HepG2 (cell line): ENCODE results near the gene TAF6. TPM values are rescaled to one million over a fixed set of nuclear protein-coding genes. Genes with fewer than 3 reads are reported as not detected.

Experiments used
- CC2D1A ChIP-seq: sonication (generic); formaldehyde crosslinking; IDR thresholded peaks from 2 replicates; pipeline ENCODE4 v1.8.1; 2023; ENCODE audit warnings: mild to moderate bottlenecking, missing genetic modification reagents
- CCDC6 ChIP-seq: sonication (generic); formaldehyde crosslinking; IDR thresholded peaks from 2 replicates; pipeline ENCODE4 v1.8.1; 2022; ENCODE audit warnings: mild to moderate bottlenecking, missing genetic modification reagents, moderate library complexity
- MAZ ChIP-seq, 2 experiments: sonication (generic) in 1 of 2; formaldehyde crosslinking in 1 of 2; IDR thresholded peaks; 2 replicates each; pipeline versions ENCODE4 v1.5.0 to v1.6.1; 2012 to 2020; ENCODE audit warnings: low read depth in 2 of 2, mild to moderate bottlenecking in 2 of 2, borderline replicate concordance in 1 of 2, improper control_type of control experiment in 1 of 2, low read length in 1 of 2, missing genetic modification reagents in 1 of 2, moderate library complexity in 1 of 2
- MED13 ChIP-seq: sonication (generic); formaldehyde crosslinking; IDR thresholded peaks from 2 replicates; pipeline ENCODE4 v1.5.0; 2020; ENCODE audit warnings: missing genetic modification reagents
- MEIS1 ChIP-seq: sonication (generic); formaldehyde crosslinking; IDR thresholded peaks from 2 replicates; pipeline ENCODE4 v1.9.0; 2021; ENCODE audit warnings: mild to moderate bottlenecking, missing genetic modification reagents, moderate library complexity, borderline replicate concordance
- PCBP1 ChIP-seq: fragments of 200-400 bp; formaldehyde crosslinking; IDR thresholded peaks from 2 replicates; pipeline ENCODE4 v1.6.1; 2017; ENCODE audit warnings: mild to moderate bottlenecking, low read depth, low read length, borderline replicate concordance
- POLR2AphosphoS5 ChIP-seq: IDR thresholded peaks from 2 replicates; pipeline ENCODE4 v1.6.1; 2012; ENCODE audit warnings: low read depth, low read length
- POLR2G ChIP-seq: fragments of 200-400 bp; formaldehyde crosslinking; IDR thresholded peaks from 2 replicates; pipeline ENCODE4 v1.6.1; 2018; ENCODE audit warnings: mild to moderate bottlenecking, low read depth, low read length, moderate library complexity
- SKIL ChIP-seq: sonication (generic); formaldehyde crosslinking; IDR thresholded peaks from 2 replicates; pipeline ENCODE4 v1.8.0; 2022; ENCODE audit warnings: missing genetic modification reagents, mild to moderate bottlenecking, moderate library complexity, borderline replicate concordance
- SOX6 ChIP-seq, 2 experiments: fragments of 450-650 bp in 1 of 2; sonication (generic) in 1 of 2; formaldehyde crosslinking in 1 of 2; IDR thresholded peaks; 2 replicates each; pipeline versions ENCODE4 v1.4.0 to v1.6.1; 2017 to 2020; ENCODE audit warnings: antibody characterized with exemption in 1 of 2, mild to moderate bottlenecking in 1 of 2, missing genetic modification reagents in 1 of 2
- TAF1 ChIP-seq: sonication (generic); formaldehyde crosslinking; IDR thresholded peaks from 2 replicates; pipeline ENCODE4 v1.4.0; 2020; ENCODE audit warnings: missing genetic modification reagents
- YY1 ChIP-seq: IDR thresholded peaks from 2 replicates; pipeline ENCODE4 v1.6.1; 2011; ENCODE audit warnings: low read length, low read depth, moderate library complexity, mild to moderate bottlenecking; ENCODE audit not compliant: insufficient read depth, insufficient replicate concordance
- ZNF18 ChIP-seq: sonication (generic); formaldehyde crosslinking; IDR thresholded peaks from 2 replicates; pipeline ENCODE4 v1.8.0; 2022; ENCODE audit warnings: mild to moderate bottlenecking, missing genetic modification reagents; ENCODE audit not compliant: insufficient replicate concordance
- ZNF383 ChIP-seq: sonication (generic); formaldehyde crosslinking; IDR thresholded peaks from 2 replicates; pipeline ENCODE4 v1.4.0; 2020; ENCODE audit warnings: missing genetic modification reagents, mild to moderate bottlenecking, borderline replicate concordance
- ZNF564 ChIP-seq: sonication (generic); formaldehyde crosslinking; IDR thresholded peaks from 2 replicates; pipeline ENCODE4 v1.8.1; 2023; ENCODE audit warnings: mild to moderate bottlenecking, missing genetic modification reagents
- ZNF782 ChIP-seq: sonication (generic); formaldehyde crosslinking; IDR thresholded peaks from 2 replicates; pipeline ENCODE4 v1.4.0; 2020; ENCODE audit warnings: missing genetic modification reagents, mild to moderate bottlenecking, borderline replicate concordance
- ZSCAN21 ChIP-seq: sonication (generic); formaldehyde crosslinking; IDR thresholded peaks from 2 replicates; pipeline ENCODE4 v1.8.0; 2022; ENCODE audit warnings: mild to moderate bottlenecking, missing genetic modification reagents, moderate library complexity, borderline replicate concordance
- ZSCAN29 ChIP-seq: sonication (generic); formaldehyde crosslinking; conservative IDR thresholded peaks from 2 replicates; pipeline ENCODE4 v1.4.0; 2020; ENCODE audit warnings: mild to moderate bottlenecking, missing genetic modification reagents
- polyA plus RNA-seq, 8 experiments: library from polyadenylated mRNA; depleted of rRNA in 3 of 8; stranded (reverse) in 7 of 8; unstranded in 1 of 8; fragments of >200 nt; fragmentation: Illumina TruSeq in 4 of 8; extraction: Trizol in 4 of 8; gene quantifications; 2 replicates each; pipeline versions ENCODE4 v1.2.1 to v1.2.3, GENCODE V29; 2011 to 2016; ENCODE audit warnings: low read depth in 4 of 8, missing spikeins in 1 of 8, mixed read lengths in 1 of 8; ENCODE audit not compliant: insufficient read depth in 1 of 8
- total RNA-seq, 5 experiments: library from RNA; depleted of rRNA; stranded (reverse); fragments of >200 nt; fragmentation: Illumina TruSeq; extraction: Trizol; gene quantifications; 2 replicates each; pipeline ENCODE4 v1.2.3, GENCODE V29; 2016; ENCODE audit warnings: low read depth in 1 of 5
- TF ChIP-seq, protein P1 (sequence below): sonication (generic); formaldehyde crosslinking; IDR thresholded peaks from 2 replicates; pipeline ENCODE4 v1.8.0; 2022; ENCODE audit warnings: mild to moderate bottlenecking, missing genetic modification reagents

TAF6 gene
- total and polyA plus RNA-seq, 2 of the 13 experiments (the other 11 are each of a cell fraction or from before 2014, with no cell fraction given), result 12.9 to 18.8 TPM

DNA sequence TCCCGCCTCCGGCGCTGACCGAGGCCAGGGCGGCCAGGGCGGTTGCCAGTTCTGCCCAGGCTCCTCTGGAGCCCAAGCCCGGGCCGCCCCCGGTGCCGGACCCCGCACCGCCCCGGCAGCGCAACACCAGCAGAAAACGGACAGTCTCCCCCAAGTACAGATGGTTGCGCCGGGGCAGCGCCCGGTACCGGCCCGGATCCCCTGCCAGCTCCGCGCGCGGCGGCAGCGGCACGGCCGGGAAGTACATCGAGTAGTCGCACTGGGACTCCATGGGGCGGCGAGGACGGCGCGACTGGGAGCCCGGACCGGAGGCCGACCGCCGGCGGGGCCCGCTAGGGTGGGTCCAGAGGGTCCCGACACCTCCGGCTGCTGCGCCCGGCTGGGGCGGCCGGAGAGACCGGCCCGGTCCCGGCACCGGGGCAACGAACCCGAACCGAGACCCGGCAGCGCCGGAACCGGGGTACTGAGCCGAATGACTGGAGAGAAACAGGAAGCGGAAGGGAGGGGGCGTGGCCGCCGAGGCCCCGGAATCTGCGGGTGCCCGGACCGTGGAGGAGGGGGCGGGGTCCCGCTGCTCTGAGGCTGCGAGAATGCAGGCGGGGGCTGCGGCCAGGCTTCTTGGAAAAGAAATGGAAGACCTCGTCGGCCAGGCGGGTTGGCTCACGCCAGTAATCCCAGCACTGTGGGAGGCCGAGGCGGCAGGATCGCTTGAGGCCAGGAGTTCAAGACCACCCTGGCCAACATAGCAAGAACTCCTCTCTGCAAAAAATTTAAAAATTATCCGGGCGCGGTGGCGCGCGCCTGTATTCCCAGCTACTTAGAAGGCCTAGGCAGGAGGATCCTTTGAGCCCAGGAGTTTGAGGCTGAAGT is 39.3 kb upstream of the TAF6 start, which contains the start of gene TRAPPC14 (continued):
- 0 out of 2 replicates have a peak, but pooled peaks have one; percentile 17 for TF ChIP-seq ZSCAN21 (CRISPR knock-in tag)
- TF ChIP-seq YY1, result peak; percentile 75
- TF ChIP-seq PCBP1, result peak; percentile 45; the same call in 1 of the 2 replicates
- peak; percentile 51 for TF ChIP-seq ZNF564 (CRISPR knock-in tag)
- TF ChIP-seq CCDC6 (CRISPR knock-in tag), result peak; percentile 61; the same call in 1 of the 2 replicates
- no peak; the same call in none of the 2 replicates for TF ChIP-seq MEIS1 (CRISPR knock-in tag)
- peak; percentile 33 for TF ChIP-seq ZNF18 (CRISPR knock-in tag)
- 0 out of 2 replicates have a peak, but pooled peaks have one; percentile 36 for TF ChIP-seq ZSCAN29 (CRISPR knock-in tag)
- TF ChIP-seq MAZ (IDR thresholded peaks at IDR 0.05; ENCODE audit: borderline replicate concordance, low read depth, low read length), result peak; percentile 67
- TF ChIP-seq MAZ (CRISPR knock-in tag; IDR thresholded peaks at IDR 0.05; ENCODE audit: low read depth), result peak; percentile 76
- 0 out of 2 replicates have a peak, but pooled peaks have one; percentile 21 for TF ChIP-seq CC2D1A (CRISPR knock-in tag)
- TF ChIP-seq POLR2AphosphoS5, result peak; percentile 76
- TF ChIP-seq MED13 (CRISPR knock-in tag), result 0 out of 2 replicates have a peak, but pooled peaks have one; percentile 47
- no peak for TF ChIP-seq SOX6 (IDR thresholded peaks at IDR 0.05)
- peak; percentile 40 for TF ChIP-seq SOX6 (CRISPR knock-in tag; IDR thresholded peaks at IDR 0.05)
- TF ChIP-seq TAF1, result peak; percentile 58; the same call in 1 of the 2 replicates
- TF ChIP-seq, protein P1, sequence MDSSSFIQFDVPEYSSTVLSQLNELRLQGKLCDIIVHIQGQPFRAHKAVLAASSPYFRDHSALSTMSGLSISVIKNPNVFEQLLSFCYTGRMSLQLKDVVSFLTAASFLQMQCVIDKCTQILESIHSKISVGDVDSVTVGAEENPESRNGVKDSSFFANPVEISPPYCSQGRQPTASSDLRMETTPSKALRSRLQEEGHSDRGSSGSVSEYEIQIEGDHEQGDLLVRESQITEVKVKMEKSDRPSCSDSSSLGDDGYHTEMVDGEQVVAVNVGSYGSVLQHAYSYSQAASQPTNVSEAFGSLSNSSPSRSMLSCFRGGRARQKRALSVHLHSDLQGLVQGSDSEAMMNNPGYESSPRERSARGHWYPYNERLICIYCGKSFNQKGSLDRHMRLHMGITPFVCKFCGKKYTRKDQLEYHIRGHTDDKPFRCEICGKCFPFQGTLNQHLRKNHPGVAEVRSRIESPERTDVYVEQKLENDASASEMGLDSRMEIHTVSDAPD, result no peak
- TF ChIP-seq SKIL (CRISPR knock-in tag), result no peak
- TF ChIP-seq POLR2G, result peak; percentile 89
- TF ChIP-seq ZNF782 (CRISPR knock-in tag), result peak; percentile 45; the same call in 1 of the 2 replicates
- TF ChIP-seq ZNF383 (CRISPR knock-in tag), result 0 out of 2 replicates have a peak, but pooled peaks have one; percentile 52
